Measurements from ENCODE around the gene CCSER2.
"Not testable (repeated sequence)": the region's sequence is repeated elsewhere in the genome, so short reads cannot be mapped to it uniquely, and the experiment has no call there.

The CCSER2 gene

GRCh38 chr10:84406561-84406960 is 78.2 kb downstream of the CCSER2 start:
- H3K36me3 ChIP-seq: no peaks in the 10 kb centered on the region
- peak overlapping the region; percentile 17 to 36 for H3K27ac ChIP-seq
- no peaks in the 10 kb centered on the region for H3K9me3 ChIP-seq
- H3K4me1 ChIP-seq: peaks cover 0 to 21% (median 9%) of the 10 kb centered on the region in 4 donors
- DNase-seq: no peak
- intact Hi-C loops (cut with DNase I; ENCODE audit: low total_unique reads): no loop called here
- H3K4me3 ChIP-seq: no peak overlapping the region
- no peak for TF ChIP-seq CTCF (IDR thresholded peaks at IDR 0.05)
- no peaks in the 10 kb centered on the region for H3K27me3 ChIP-seq

- intact Hi-C loops (cut with DNase I; ENCODE audit: low total_unique reads): no loop called here
- H3K4me1 ChIP-seq: peaks cover 0 to 19% (median 8%) of the 10 kb centered on the region in 4 donors
- no peak for DNase-seq
- no peak overlapping the region for H3K4me3 ChIP-seq
- H3K9me3 ChIP-seq: peaks cover 3 to 5% (median 5%) of the 10 kb centered on the region in 3 donors
- no peaks in the 10 kb centered on the region for H3K27me3 ChIP-seq
- H3K36me3 ChIP-seq: no peaks in the 10 kb centered on the region
- TF ChIP-seq CTCF (IDR thresholded peaks at IDR 0.05): no peak
- no peak overlapping the region for H3K27ac ChIP-seq
Measured at GRCh38 chr10:84407388-84408049, 79.1 kb downstream of the CCSER2 start.

GRCh38 chr10:84412482-84412881 is 84.1 kb downstream of the CCSER2 start:
- Histone ChIP-seq H3K4me1 (peaks cover 0 to 7% (median 2%) of the 10 kb centered on the region in 4 donors), H3K4me3 (no peak overlapping the region), H3K27me3 (no peaks in the 10 kb centered on the region), H3K36me3 (peaks cover 0 to 7% (median 0%) of the 10 kb centered on the region in 3 donors), H3K9me3 (peaks cover 3 to 20% (median 5%) of the 10 kb centered on the region in 3 donors), H3K27ac (no peak overlapping the region)
- DNase-seq: no peak
- TF ChIP-seq CTCF (IDR thresholded peaks at IDR 0.05): no peak
- intact Hi-C loops (cut with DNase I; ENCODE audit: low total_unique reads): no loop called here

GRCh38 chr10:84414110-84414509 is 85.7 kb downstream of the CCSER2 start:
- H3K4me1 ChIP-seq; intact Hi-C loops (cut with DNase I; ENCODE audit: low total_unique reads); H3K36me3 ChIP-seq; DNase-seq; H3K27ac ChIP-seq; H3K4me3 ChIP-seq; H3K27me3 ChIP-seq: not testable (repeated sequence)
- peaks cover 3 to 20% (median 5%) of the 10 kb centered on the region in 3 donors for H3K9me3 ChIP-seq

- H3K36me3 ChIP-seq: peaks cover 0 to 7% (median 0%) of the 10 kb centered on the region in 3 donors
- no peak for DNase-seq
- intact Hi-C loops (cut with DNase I; ENCODE audit: low total_unique reads): no loop called here
- peaks cover 0 to 5% (median 0%) of the 10 kb centered on the region in 4 donors for H3K4me1 ChIP-seq
- TF ChIP-seq CTCF (IDR thresholded peaks at IDR 0.05): no peak
- H3K9me3 ChIP-seq: peaks cover 3 to 20% (median 5%) of the 10 kb centered on the region in 3 donors
- no peak overlapping the region for H3K4me3 ChIP-seq
- no peak overlapping the region for H3K27ac ChIP-seq
- no peaks in the 10 kb centered on the region for H3K27me3 ChIP-seq
Measured at GRCh38 chr10:84415539-84416244, 87.3 kb downstream of the CCSER2 start.

- Histone ChIP-seq H3K27me3 (no peaks in the 10 kb centered on the region), H3K9me3 (peaks cover 3 to 20% (median 5%) of the 10 kb centered on the region in 3 donors), H3K36me3 (peaks cover 0 to 7% (median 0%) of the 10 kb centered on the region in 3 donors), H3K4me3 (no peak overlapping the region), H3K4me1 (peaks cover 0 to 5% (median 0%) of the 10 kb centered on the region in 4 donors), H3K27ac (no peak overlapping the region)
- intact Hi-C loops (cut with DNase I; ENCODE audit: low total_unique reads): no loop called here
- no peak for TF ChIP-seq CTCF (IDR thresholded peaks at IDR 0.05)
- DNase-seq: no peak
Measured at GRCh38 chr10:84416245-84416555, 87.8 kb downstream of the CCSER2 start.
